CD14-positive monocyte (primary cell): Measurements from ENCODE around the gene LUZP1. TPM values are rescaled to one million over a fixed set of nuclear protein-coding genes. Genes with fewer than 3 reads are reported as not detected.
A peak's percentile ranks its signal among the peaks of the same experiment; 100 is the strongest.

ENCODE experiments used
- DNase-seq, 3 donors: peaks; one replicate each; pipeline ENCODE4 v3.0.0-alpha.2; 2011 to 2022
- H2AFZ ChIP-seq: 2 replicates; pipeline ENCODE4 v1.6.0; 2012; ENCODE audit warnings: mild to moderate bottlenecking, low read depth, low read length, inconsistent platforms; ENCODE audit not compliant: insufficient read depth, poor library complexity, severe bottlenecking
- H3K27ac ChIP-seq, 2 donors: 1 replicate in 1 of 2; 2 replicates in 1 of 2; pipeline ENCODE4 v1.5.1; 2012 to 2013; ENCODE audit warnings: low read length in 2 of 2, control low read depth in 1 of 2, inconsistent platforms in 1 of 2, low read depth in 1 of 2, mild to moderate bottlenecking in 1 of 2
- H3K27me3 ChIP-seq, 2 donors: one replicate each; pipeline versions ENCODE4 v1.6.0 to v1.6.1; 2011 to 2013; ENCODE audit warnings: low read length in 2 of 2; ENCODE audit not compliant: control insufficient read depth in 2 of 2, insufficient read depth in 2 of 2
- H3K36me3 ChIP-seq, 2 donors: replicated peaks in 1 of 2; 1 replicate in 1 of 2; 2 replicates in 1 of 2; pipeline versions ENCODE4 v1.5.1 to v1.6.1; 2012 to 2013; ENCODE audit warnings: low read length in 2 of 2, control low read depth in 1 of 2, inconsistent platforms in 1 of 2, mild to moderate bottlenecking in 1 of 2; ENCODE audit not compliant: insufficient read depth in 2 of 2, control insufficient read depth in 1 of 2
- H3K4me1 ChIP-seq, 2 donors: 1 replicate in 1 of 2; 2 replicates in 1 of 2; pipeline versions ENCODE4 v1.5.1 to v1.6.1; 2012 to 2013; ENCODE audit warnings: low read length in 2 of 2, control low read depth in 1 of 2, inconsistent platforms in 1 of 2, mild to moderate bottlenecking in 1 of 2, moderate library complexity in 1 of 2; ENCODE audit not compliant: insufficient read depth in 2 of 2, control insufficient read depth in 1 of 2
- H3K4me2 ChIP-seq: replicated peaks from 2 replicates; pipeline ENCODE3; 2012; ENCODE audit warnings: low read length, moderate library complexity, mild to moderate bottlenecking; ENCODE audit not compliant: poor library complexity, severe bottlenecking; ENCODE audit errors: extremely low read depth
- H3K4me3 ChIP-seq, 3 experiments: fragments of 200-600 bp in 1 of 3; sonication (generic) in 1 of 3; replicated peaks in 1 of 3; 1 replicate in 2 of 3; 2 replicates in 1 of 3; pipeline ENCODE4 v1.5.1; 2011 to 2013; ENCODE audit warnings: low read length in 3 of 3, mild to moderate bottlenecking in 3 of 3, control low read depth in 2 of 3, low read depth in 2 of 3, inconsistent platforms in 1 of 3, moderate library complexity in 1 of 3
- H3K79me2 ChIP-seq: 2 replicates; pipeline ENCODE4 v1.6.0; 2012; ENCODE audit warnings: mild to moderate bottlenecking, control low read depth, inconsistent platforms, low read length, moderate library complexity; ENCODE audit not compliant: insufficient read depth
- H3K9ac ChIP-seq: 2 replicates; pipeline ENCODE4 v1.6.0; 2017; ENCODE audit warnings: low read length, mild to moderate bottlenecking; ENCODE audit not compliant: insufficient read depth, poor library complexity, severe bottlenecking
- H3K9me3 ChIP-seq, 2 donors: replicated peaks in 1 of 2; 1 replicate in 1 of 2; 2 replicates in 1 of 2; pipeline versions ENCODE4 v1.5.1 to v1.6.1; 2012 to 2013; ENCODE audit warnings: low read length in 2 of 2, control low read depth in 1 of 2; ENCODE audit not compliant: control insufficient read depth in 1 of 2, insufficient read depth in 1 of 2
- H4K20me1 ChIP-seq: 2 replicates; pipeline ENCODE4 v1.6.0; 2012; ENCODE audit warnings: mild to moderate bottlenecking, low read length, control low read depth, moderate library complexity; ENCODE audit not compliant: insufficient read depth
- H3K27ac Mint-ChIP-seq, 7 donors: one replicate each; pipeline ENCODE4 v1.8.0; 2020; ENCODE audit warnings: mild to moderate bottlenecking in 7 of 7, mixed read lengths in 7 of 7, moderate library complexity in 6 of 7, inconsistent platforms in 2 of 7
- H3K27me3 Mint-ChIP-seq, 3 donors: one replicate each; pipeline ENCODE4 v1.8.0; 2021 to 2022; ENCODE audit warnings: low read depth in 3 of 3, mild to moderate bottlenecking in 3 of 3, mixed read lengths in 3 of 3, moderate library complexity in 3 of 3, inconsistent platforms in 1 of 3
- H3K36me3 Mint-ChIP-seq, 2 donors: one replicate each; pipeline ENCODE4 v1.8.0; 2020; ENCODE audit warnings: mixed read lengths in 2 of 2, inconsistent platforms in 1 of 2, mild to moderate bottlenecking in 1 of 2
- H3K4me1 Mint-ChIP-seq: one replicate; pipeline ENCODE4 v1.8.0; 2020; ENCODE audit warnings: mild to moderate bottlenecking, mixed read lengths
- H3K4me3 Mint-ChIP-seq, 2 donors: one replicate each; pipeline ENCODE4 v1.8.0; 2020; ENCODE audit warnings: mild to moderate bottlenecking in 2 of 2, mixed read lengths in 2 of 2, moderate library complexity in 1 of 2
- H3K9me3 Mint-ChIP-seq, 7 donors: one replicate each; pipeline ENCODE4 v1.8.0; 2020 to 2022; ENCODE audit warnings: mixed read lengths in 7 of 7, mild to moderate bottlenecking in 6 of 7, moderate library complexity in 6 of 7, inconsistent platforms in 2 of 7
- CTCF ChIP-seq: fragments of 200-600 bp; IDR thresholded peaks from one replicate; pipeline ENCODE4 v1.8.0; 2022; ENCODE audit warnings: antibody characterized with exemption, mild to moderate bottlenecking
- WGBS: methylation state at CpG from one replicate; pipeline ENCODE4 v1.1.5; 2013; ENCODE audit warnings: missing lambda C conversion rate; ENCODE audit not compliant: insufficient coverage; 5-methylcytosine and 5-hydroxymethylcytosine counted together
- intact Hi-C, 2 donors: fragments of 100-400 bp; cut with micrococcal nuclease; formaldehyde crosslinking; loops; one replicate each; pipeline versions ENCODE4 v1.15.0 to v1.15.1; 2023
- polyA plus RNA-seq, 3 donors: library from polyadenylated mRNA; depleted of rRNA in 1 of 3; unstranded in 2 of 3; stranded (reverse) in 1 of 3; fragments of 300-500 nt in 2 of 3; fragments of >200 nt in 1 of 3; fragmentation: Illumina TruSeq in 2 of 3; gene quantifications; 1 replicate in 2 of 3; 2 replicates in 1 of 3; pipeline ENCODE4 v1.2.3, GENCODE V29; 2012 to 2021

LUZP1 gene
- polyA plus RNA-seq, 3 donors: 4.4 to 8.7 (median 5.8) TPM

GRCh38 chr1:23177031-23177430 is 8.4 kb upstream of the LUZP1 start:
- H3K4me3 Mint-ChIP-seq: peak overlapping the region; percentile 65 to 89
- intact Hi-C loops: no loop called here
- peaks cover 18 to 36% (median 32%) of the 10 kb centered on the region in 3 donors for H3K27me3 Mint-ChIP-seq
- H3K4me1 Mint-ChIP-seq: peaks cover 14% of the 10 kb centered on the region
- Histone ChIP-seq H3K4me1 (peaks cover 9 to 14% of the 10 kb centered on the region in 2 donors), H3K36me3 (no peaks in the 10 kb centered on the region), H3K27me3 (peaks cover 11 to 31% of the 10 kb centered on the region in 2 donors), H3K4me2 (peak overlapping the region; percentile 80), H4K20me1 (no peaks in the 10 kb centered on the region), H3K79me2 (no peaks in the 10 kb centered on the region), H3K9ac (no peak overlapping the region), H3K4me3 (peak overlapping the region in 1 of 3 experiments; percentile 70), H3K9me3 (no peaks in the 10 kb centered on the region), H2AFZ (peak overlapping the region; percentile 76), H3K27ac (no peak overlapping the region)
- no peak for DNase-seq
- H3K9me3 Mint-ChIP-seq: peaks cover 0 to 3% (median 2%) of the 10 kb centered on the region in 7 donors
- TF ChIP-seq CTCF: no peak
- WGBS: 5% methylated on average over 7 of the region's 10 CpGs
- H3K36me3 Mint-ChIP-seq: no peaks in the 10 kb centered on the region
- peak overlapping the region in 1 of 7 donors; percentile 25 for H3K27ac Mint-ChIP-seq

GRCh38 chr1:23174426-23175110 is 5.9 kb upstream of the LUZP1 start:
- H2AFZ ChIP-seq: no peak overlapping the region
- H3K4me3 ChIP-seq: no peak overlapping the region
- Mint-ChIP-seq H3K36me3 (no peaks in the 10 kb centered on the region), H3K4me1 (peaks cover 20% of the 10 kb centered on the region), H3K9me3 (peaks cover 0 to 3% (median 2%) of the 10 kb centered on the region in 7 donors), H3K27me3 (peaks cover 16 to 35% (median 30%) of the 10 kb centered on the region in 3 donors), H3K27ac (no peak overlapping the region), H3K4me3 (no peak overlapping the region)
- H3K27ac ChIP-seq: no peak overlapping the region
- H3K9me3 ChIP-seq: no peaks in the 10 kb centered on the region
- intact Hi-C loops: no loop called here
- no peak overlapping the region for H3K4me2 ChIP-seq
- no peak for DNase-seq
- no peak overlapping the region for H3K9ac ChIP-seq
- no peaks in the 10 kb centered on the region for H3K36me3 ChIP-seq
- H4K20me1 ChIP-seq: no peaks in the 10 kb centered on the region
- no CpG with 5 or more reads among the region's 1 CpG for WGBS
- H3K79me2 ChIP-seq: no peaks in the 10 kb centered on the region
- peaks cover 9 to 29% of the 10 kb centered on the region in 2 donors for H3K27me3 ChIP-seq
- H3K4me1 ChIP-seq: peaks cover 15 to 19% of the 10 kb centered on the region in 2 donors
- TF ChIP-seq CTCF: no peak
